HUDEP-2 (cell line): ENCODE results near the gene OR6N1.

Source experiments
- DNase-seq, 76 experiments: peaks; one replicate each; lab custom pipeline; 2025; ENCODE audit not compliant: unreplicated experiment in 76 of 76; lab: John Stamatoyannopoulos, UW

The OR6N1 gene, protein sequence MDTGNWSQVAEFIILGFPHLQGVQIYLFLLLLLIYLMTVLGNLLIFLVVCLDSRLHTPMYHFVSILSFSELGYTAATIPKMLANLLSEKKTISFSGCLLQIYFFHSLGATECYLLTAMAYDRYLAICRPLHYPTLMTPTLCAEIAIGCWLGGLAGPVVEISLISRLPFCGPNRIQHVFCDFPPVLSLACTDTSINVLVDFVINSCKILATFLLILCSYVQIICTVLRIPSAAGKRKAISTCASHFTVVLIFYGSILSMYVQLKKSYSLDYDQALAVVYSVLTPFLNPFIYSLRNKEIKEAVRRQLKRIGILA

DNA sequence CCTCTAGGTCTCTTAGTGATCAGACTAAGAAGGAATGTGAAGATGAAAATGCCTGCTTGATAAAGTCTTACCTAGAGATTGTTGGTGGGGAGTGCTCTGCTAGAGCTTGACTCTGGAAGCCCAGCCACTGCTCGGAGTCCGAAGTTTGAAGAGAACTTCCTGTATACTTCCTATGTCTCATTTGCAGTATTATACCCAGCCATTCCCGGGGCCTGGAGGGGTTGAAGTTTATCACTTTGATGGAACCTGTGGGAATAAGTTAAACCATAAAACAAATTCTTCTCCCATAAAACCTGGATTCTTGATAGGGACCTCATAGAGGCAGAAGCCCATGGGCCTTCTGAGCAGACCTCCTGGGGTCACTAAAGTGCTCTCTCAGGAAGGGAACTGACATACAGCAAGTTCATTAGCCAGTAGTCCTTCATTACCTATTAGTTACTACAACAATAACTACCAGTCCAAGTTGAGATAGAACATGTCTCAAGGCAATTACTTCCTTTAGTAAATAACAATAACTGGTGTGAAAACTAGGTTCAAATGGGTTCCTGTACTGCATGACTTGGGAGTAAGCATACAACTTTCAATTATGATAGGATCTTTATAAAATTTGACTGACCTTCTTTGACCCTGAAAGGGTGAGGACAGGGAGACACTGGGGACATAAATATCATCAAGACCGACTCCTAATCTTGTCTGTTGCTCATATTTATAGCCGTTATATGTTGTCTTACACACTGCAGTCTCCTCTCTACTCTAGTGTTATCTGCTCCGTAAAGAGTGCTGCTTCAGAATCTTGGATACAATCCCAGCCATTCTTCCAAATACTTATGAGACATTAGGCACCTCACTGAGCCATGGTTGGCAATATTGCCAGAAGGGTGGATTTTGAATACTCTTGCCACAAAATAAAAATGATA lies at the start of gene OR6N1:
TSS of gene OR6N1 (minus strand) at position 246 of the 917 bp plus-strand sequence. CDS start 5,513 bp downstream, outside the sequence.
- DNase-seq = peak in 29 of 76 experiments; percentile 2 to 66 (median 29)

DNA sequence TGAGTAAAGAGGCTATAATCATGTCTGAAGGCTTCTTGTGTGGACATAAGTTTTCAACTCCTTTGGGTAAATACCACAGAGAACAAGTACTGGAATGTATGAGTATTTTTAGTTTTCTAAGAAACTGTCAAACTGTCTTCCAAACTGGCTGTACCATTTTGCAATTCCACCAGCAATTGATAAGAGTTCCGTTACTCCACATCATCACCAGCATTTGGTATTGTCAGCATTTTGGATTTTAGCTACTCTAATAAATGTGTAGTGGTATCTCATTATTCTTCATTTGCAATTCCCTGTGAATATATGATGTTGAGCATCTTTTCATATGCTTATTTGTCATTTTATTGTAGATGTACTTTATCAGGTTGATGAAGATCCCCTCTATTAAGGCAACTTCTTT lies 49.7 kb upstream of the OR6N1 start:
- DNase-seq = no peak

DNA sequence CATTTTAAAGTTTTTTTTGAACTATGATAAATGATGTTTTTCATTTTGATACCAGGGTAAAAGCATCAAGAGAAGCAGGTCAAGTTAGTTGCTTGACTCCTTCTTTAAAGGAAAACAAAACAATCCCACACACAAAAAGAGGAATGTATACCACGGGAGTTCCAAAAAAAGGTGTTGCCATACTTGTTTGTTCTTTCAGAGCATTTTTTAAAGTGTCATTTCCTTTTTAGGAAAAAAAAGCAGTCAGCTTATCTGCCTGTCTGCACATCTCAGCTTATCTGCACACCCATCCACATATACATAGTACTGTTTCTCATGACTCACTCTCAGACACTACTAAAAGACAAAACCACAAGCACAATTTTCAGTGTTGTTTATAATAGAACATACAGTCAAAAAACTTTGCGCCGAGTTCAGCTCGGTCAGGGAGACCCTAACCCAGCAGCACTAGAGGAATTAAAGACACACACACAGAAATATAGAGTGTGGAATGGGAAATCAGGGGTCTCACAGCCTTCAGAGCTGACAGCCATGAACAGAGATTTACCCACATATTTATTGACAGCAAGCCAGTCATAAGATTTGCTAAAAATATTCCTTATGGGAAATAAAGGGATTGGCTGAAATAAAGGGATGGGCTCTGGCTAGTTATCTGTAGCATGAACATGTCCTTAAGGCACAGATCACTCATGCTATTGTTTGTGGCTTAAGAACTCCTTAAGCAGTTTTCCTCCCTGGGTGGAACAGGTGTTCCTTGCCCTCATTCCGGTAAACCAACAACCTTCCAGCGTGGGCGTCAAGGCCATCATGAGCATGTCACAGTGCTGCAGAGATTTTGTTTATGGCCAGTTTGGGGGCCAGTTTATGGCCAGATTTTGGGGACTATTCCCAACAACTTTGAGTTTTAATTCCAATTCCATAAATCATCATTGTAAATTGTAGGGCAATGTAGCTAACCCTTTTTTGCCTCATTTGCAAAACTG lies 47.8 kb upstream of the OR6N1 start:
- peak in 45 of 76 experiments; percentile 3 to 86 (median 43) for DNase-seq

DNA sequence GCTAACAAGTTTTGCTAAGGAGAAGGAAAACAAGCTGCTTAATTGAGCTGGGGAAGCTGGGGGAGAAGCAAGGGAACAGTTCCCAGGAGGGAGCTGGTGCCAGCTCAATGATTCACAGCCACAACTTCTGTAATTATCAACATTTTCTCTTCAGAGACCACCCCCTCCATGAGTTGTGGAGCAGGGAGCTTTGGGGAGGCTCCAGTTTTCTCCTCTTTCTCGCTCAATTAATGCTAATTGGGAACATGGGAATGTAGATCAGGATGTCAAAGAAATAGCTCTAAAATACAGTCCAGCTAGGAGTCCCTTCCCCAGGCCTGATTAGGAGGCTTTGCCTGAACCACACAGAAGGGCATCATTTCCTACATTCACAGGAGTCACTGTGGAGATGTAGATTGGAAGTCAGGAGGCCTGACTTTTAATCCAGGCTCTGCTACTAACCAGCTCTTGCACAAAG lies 47.0 kb upstream of the OR6N1 start:
- peak in 5 of 76 experiments; percentile 7 to 27 (median 13) for DNase-seq

DNA sequence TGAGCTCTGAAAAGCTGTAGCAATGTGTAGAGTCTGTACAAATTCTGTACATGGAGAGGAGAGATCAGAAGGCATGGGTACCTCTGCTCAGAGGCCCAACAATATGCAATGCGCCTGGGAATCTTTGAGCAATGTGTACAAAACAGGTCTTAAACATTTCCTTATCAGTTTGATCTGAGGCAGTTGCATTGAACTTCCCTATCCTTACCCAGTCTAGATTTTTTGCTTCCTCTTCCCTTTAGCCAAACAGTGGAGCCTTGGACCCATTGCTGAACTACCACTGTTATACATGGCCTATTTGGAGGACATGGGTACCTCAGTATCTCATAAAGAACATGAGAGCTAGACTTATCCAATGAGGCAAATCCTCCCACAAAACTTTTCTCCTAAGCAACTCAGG lies 46.6 kb upstream of the OR6N1 start:
- no peak for DNase-seq

DNA sequence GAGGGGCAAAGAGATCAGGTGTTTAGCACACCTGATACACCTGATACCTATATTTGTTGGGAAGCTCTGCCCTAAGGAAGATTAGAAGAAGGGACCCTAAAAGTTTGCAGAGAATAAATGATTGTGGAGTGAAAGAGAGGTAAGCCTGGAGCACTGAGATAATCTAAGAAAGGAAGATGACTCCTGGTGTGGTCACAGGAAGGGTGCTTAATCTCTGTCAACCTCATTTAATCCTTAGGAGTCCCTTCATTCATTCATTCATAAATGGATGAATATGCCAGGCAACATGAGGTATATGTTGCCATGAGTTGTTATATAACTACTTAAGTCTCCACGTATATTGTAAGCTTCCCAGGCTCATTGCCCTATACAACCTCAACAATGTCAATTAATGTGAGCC lies 43.0 kb upstream of the OR6N1 start:
- no peak for DNase-seq

DNA sequence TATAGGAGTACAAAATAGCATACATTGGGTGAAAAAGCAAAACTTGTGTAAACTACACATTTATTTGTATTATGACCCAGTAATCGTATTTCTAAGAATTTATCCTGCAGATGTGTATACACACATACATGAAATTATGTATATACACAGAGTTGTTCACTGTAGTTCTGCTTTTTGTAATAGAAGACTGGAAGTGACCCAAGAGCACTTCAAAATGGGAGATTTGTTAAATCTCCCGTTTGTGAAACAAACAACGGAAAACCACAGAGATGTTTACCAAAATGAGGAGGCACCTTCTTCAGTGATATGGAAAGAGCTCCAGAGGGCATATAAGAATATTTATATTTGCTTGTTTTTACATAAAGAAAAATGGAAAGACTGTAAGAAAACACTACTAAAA lies 41.2 kb upstream of the OR6N1 start:
- DNase-seq = no peak

DNA sequence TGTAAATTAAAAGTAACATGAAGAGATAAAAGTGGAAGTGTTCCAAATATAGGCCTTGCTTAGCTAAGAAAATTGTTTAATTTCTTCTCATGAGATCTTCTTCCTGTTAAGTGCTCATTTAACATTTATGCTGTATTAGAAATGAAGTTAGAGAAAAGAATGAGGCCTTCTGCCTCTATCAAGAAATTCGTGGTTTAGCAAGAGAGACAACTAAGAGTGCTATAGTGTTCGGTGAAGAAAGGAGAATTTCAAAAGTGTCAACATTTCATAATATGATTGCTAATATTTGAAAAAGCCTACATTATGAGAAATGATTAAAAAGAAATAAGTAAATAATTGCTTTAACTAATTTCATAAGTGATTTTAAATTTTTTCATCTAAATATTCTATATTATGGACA lies 40.3 kb upstream of the OR6N1 start:
- DNase-seq = no peak

DNA sequence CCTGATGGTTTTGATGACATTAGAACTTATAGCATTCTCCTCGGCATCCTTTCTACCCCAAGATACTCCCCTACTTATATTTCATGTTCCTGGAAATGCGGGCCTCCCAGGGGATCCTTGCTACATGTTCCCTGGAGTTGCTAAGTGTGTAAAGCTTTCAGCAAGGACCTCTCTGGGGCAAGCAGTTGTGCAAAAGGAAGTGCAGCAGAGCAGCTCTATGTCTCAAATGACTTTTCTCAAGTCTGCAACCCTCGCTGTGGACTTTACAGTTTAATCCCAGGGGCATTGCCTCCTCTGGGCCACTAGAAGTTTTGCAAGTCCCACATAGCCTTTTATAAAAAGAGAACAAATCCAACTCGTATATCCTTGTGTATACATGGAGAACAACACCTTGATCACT lies 38.3 kb upstream of the OR6N1 start:
- DNase-seq = no peak

DNA sequence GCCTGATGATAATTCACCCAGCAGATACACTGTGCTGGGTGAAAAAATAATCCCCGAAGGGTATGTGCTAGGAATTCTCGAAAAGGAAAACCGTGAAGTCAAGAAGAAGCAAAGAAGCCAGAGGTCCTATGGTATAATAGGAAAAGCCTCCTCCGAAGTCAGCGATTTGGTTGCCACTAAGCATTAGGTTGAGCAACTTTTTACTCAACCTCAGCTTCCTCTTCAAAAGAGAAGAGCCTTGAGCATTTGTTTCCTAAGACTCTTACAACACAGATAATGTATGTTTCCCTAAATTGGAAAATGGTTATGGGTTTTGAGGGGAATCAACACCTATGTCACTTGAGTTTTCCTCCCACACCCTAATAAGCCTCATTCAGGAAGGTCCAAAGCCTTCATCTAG lies 37.9 kb upstream of the OR6N1 start:
- DNase-seq = no peak

DNA sequence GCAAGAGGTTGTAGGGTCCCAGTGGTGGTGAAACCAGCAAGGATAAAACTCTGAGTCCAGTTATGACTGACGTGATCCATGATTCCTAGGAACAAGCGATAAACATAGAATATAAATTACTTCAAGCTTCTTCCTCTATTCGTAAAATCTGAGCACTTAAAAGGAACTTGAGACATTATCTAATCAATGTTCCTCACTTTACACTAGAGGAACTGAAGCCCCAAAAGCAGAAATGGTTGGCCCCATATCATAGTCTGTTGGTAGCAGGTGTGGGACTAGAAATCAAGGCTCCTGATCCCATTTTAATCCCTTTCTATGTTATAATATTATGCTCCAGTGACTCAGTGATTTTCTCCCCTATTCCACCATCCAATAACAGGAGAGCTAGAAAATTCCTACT lies 37.3 kb upstream of the OR6N1 start:
- DNase-seq = no peak

DNA sequence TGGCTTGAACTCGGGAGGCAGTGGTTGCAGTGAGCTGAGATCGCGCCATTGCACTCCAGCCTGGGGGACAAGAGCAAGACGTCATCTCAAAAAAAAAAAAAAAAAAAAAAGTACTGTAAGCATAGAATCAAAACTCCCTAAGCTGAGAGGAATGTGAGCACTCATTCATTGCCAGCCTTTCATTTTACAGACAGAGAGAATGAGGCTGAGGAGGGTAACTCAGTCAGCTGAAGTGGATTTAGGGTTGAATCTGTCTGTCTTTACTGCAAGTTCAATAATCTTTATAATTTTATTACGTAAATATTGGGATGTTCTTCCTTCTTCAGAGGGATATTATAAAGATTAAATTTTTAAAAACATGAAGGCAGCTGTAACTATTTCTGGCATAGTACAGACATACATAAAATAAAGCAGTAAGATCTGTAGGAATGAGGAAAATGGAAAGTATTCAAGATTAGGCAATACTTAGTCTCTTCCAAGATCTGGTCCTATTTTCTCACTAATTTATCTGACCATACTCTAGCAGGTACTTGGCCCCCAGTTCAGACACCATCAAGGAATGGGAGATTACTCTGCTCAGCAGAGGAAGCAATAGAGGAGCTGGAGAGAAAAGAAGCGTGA lies 35.0 kb upstream of the OR6N1 start:
- no peak for DNase-seq

DNA sequence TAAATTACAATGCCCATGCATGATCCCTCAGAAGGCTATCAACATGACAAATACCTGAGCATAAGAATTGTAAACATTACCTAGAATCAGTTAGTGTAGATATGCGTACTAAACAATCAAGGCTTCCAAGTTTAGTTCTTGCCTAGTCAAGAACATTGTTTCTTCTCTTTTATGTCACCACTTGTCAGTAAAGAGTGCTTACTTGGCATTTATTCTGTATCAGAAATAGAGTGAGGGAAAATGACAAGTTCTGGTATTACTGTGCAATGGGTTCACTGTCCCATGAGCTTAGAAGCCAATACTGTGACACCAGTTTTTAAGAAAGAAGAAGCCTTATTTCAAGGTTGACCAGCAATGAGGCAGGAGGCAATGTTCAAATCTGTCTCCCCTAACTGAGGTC lies 31.7 kb upstream of the OR6N1 start:
- DNase-seq = no peak

DNA sequence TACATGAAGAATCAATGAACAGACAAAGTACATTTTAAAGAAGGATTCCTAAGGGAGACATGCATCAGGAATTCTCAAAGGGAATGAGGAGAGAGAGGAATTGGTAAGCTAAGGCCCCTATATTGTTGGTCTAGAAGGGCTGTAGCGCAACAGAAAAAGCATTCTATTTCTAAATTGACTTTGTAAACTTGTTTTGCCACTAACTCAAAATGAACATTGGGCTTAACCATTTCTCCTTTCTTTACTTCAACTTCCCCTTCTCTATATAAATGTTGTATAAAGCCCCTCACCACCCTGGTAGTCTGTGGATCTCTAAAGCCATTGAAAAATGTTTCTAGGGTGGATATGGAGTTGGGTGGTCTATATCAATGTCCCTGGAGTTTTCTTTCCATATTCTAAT lies 29.4 kb upstream of the OR6N1 start:
- DNase-seq = no peak

DNA sequence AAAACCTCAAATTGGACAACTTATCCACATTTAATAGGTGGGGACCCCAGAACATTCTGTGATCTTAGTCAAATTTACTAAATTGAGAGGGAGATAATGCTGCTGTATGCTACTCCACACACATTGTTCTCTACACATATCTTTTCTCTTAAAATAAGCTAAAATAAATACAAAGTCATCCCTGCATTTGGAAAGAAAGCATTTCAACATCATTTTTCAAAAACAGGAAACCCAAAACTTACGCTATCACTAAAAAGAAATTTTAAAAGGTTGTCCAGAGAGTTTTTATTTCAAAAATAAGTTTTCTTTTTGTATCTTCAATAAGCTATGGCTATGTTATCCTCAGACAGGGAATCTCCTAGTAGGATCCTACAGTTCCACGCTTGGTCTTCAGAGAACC lies 28.5 kb upstream of the OR6N1 start:
- no peak for DNase-seq

DNA sequence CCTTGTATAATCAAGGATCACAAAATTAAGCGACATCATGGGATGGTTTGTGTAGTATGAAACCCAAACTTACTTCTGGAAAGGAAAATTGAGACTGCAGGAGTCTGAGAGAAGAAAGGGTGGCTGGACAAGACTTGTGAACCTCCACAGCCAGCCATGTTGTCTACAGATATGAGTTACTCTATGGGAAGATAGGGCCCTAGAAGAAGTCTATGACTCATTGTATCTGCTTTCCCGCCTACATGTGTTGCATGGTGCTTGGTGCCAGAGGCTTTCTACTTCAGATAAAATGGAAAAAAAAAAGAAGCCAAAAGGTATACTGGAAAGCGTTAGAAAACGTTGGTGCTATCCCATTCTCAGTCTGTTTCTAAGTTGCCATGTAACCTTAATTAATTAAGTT lies 27.7 kb upstream of the OR6N1 start:
- DNase-seq = peak in 42 of 76 experiments; percentile 7 to 68 (median 34)

DNA sequence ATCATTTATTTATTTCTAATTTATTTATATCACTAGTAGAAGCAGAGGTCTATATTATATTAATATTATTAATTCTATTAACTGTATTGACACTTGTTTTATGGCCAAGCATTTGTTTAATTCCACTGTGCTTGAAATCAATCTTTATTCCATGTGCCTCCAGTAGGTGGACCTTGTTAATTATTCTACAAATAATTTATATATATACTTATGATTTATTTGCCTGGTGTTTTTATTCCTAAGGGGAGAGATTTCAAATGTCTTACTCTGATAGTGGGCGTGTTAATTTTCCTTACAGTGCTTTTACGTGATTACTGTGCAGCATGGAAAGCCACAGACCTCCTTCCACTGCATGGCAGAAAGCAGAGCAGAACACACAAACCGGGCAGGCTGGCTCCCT lies 26.5 kb upstream of the OR6N1 start:
- DNase-seq = no peak

DNA sequence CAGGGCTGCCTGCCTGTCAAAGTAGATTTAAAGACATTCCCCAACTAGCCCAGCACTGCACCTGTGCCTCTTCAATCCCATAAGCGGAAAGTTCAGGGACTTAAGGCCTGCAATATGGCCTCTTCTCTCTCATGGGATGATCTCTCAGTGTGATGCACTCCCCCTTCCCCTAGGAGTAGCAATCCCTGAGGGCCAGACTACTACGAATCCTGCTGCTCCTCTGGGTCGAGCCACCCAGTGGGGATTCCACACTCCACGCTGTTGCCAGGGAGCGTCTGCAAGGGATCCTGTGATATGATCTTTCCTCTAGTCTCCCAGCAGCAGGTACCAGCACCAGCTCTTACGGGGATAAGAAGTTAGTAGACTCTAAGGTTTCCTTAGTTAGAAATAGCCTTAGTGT lies 22.3 kb upstream of the OR6N1 start:
- DNase-seq = no peak

DNA sequence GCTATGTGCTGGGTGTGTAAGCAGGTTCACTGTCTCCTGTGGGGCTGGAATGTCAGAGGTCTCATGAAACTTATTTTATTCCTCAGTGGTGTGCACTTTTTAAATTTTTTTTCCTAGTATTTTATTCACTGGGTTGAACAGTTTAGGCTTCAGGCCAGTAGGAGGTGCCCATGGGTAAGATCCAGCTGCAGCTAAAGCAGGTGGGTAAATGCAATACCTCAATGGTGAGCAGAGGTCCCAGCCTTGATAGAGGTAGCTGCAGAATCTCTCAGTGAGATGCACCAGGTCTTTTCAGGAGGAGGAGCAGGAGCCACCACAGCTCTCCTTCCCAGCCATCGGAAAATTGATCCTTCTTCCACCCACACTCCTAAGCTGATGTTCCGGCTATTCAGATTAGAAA lies 21.6 kb upstream of the OR6N1 start:
- peak in 10 of 76 experiments; percentile 1 to 22 (median 14) for DNase-seq

DNA sequence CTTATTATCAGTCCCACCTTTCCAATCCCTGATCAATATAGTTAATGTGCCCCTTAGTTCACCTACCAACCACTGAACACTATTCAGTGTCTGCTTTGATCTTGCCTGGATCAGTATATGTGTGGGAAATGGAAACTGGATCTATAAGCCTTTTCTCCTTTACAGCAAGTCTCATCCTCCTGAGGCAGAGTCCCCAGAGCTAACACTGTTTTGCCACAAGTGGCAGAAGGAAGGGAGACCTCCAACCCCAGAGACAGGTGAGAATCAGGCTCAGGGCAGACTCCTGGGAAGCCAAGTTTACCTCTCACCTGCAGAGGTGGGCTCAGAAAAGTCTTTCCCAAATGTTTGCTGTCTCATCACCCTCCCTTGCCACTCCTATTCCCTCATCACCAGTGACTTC lies 9.1 kb upstream of the OR6N1 start, which contains the start of gene OR6N2:
TSS of gene OR6N2 (minus strand) at position 101 of the 400 bp plus-strand sequence. CDS start 3,569 bp downstream, outside the sequence.
- no peak for DNase-seq
